DOHH2 (cell line): ENCODE measurements around the gene FAIM2.

Experiments used
- H3F3A ChIP-seq: fragments of 200-600 bp; sonication (generic), shearing (Covaris generic); 2 replicates; pipeline ENCODE4 v1.6.0; 2016; ENCODE audit warnings: antibody characterized with exemption, mild to moderate bottlenecking; ENCODE audit not compliant: control insufficient read depth, insufficient read depth
- H3K27ac ChIP-seq: fragments of 200-600 bp; sonication (generic); 2 replicates; pipeline ENCODE4 v1.5.1; 2014; ENCODE audit warnings: low read depth, mild to moderate bottlenecking, low read length, moderate library complexity
- H3K27me3 ChIP-seq: fragments of 200-600 bp; sonication (generic); 2 replicates; pipeline ENCODE4 v1.6.1; 2014; ENCODE audit warnings: mild to moderate bottlenecking, low read length, mixed read lengths; ENCODE audit not compliant: control insufficient read depth
- H3K36me3 ChIP-seq: fragments of 200-600 bp; sonication (generic); 2 replicates; pipeline ENCODE4 v1.6.1; 2014; ENCODE audit warnings: mild to moderate bottlenecking, low read length, moderate library complexity, mixed read lengths; ENCODE audit not compliant: control insufficient read depth
- H3K4me1 ChIP-seq: fragments of 200-600 bp; sonication (generic); 2 replicates; pipeline ENCODE4 v1.6.1; 2014; ENCODE audit warnings: mild to moderate bottlenecking, low read length, mixed read lengths; ENCODE audit not compliant: control insufficient read depth
- H3K4me2 ChIP-seq: fragments of 200-600 bp; sonication (generic); 2 replicates; pipeline ENCODE4 v1.6.0; 2014; ENCODE audit warnings: mild to moderate bottlenecking, low read length, moderate library complexity
- H3K4me3 ChIP-seq: fragments of 200-600 bp; sonication (generic); 2 replicates; pipeline ENCODE4 v1.5.1; 2014; ENCODE audit warnings: mild to moderate bottlenecking, low read length, mixed read lengths
- H3K79me2 ChIP-seq: fragments of 200-600 bp; sonication (generic); 2 replicates; pipeline ENCODE4 v1.6.1; 2014; ENCODE audit warnings: mild to moderate bottlenecking, low read length, mixed read lengths; ENCODE audit not compliant: control insufficient read depth
- H3K9me2 ChIP-seq: fragments of 200-600 bp; sonication (generic); replicated peaks from 2 replicates; pipeline ENCODE4 v1.6.1; 2014; ENCODE audit warnings: mild to moderate bottlenecking, low read length, mixed read lengths; ENCODE audit not compliant: control insufficient read depth
- H3K9me3 ChIP-seq: fragments of 200-600 bp; sonication (generic); 2 replicates; pipeline ENCODE4 v1.6.1; 2014; ENCODE audit warnings: antibody characterized with exemption, low read length, mixed read lengths; ENCODE audit not compliant: control insufficient read depth, insufficient read depth
- H4K20me1 ChIP-seq: fragments of 200-600 bp; sonication (generic); 2 replicates; pipeline ENCODE4 v1.6.0; 2014; ENCODE audit warnings: low read depth, mild to moderate bottlenecking, antibody characterized with exemption, low read length, moderate library complexity; ENCODE audit not compliant: control insufficient read depth, insufficient read depth
- EZH2phosphoT487 ChIP-seq: fragments of 200-600 bp; sonication (generic); IDR thresholded peaks from 2 replicates; pipeline ENCODE4 v1.6.1; 2017; ENCODE audit warnings: borderline replicate concordance, mild to moderate bottlenecking, antibody characterized with exemption, low read length, moderate library complexity, mixed read lengths
- TF ChIP-seq, protein P1 (sequence below): fragments of 200-600 bp; sonication (generic); IDR thresholded peaks from one replicate; pipeline ENCODE4 v1.5.1; 2014; ENCODE audit warnings: antibody characterized with exemption, mild to moderate bottlenecking, low read depth, low read length; ENCODE audit not compliant: poor library complexity, severe bottlenecking

Gene FAIM2

DNA sequence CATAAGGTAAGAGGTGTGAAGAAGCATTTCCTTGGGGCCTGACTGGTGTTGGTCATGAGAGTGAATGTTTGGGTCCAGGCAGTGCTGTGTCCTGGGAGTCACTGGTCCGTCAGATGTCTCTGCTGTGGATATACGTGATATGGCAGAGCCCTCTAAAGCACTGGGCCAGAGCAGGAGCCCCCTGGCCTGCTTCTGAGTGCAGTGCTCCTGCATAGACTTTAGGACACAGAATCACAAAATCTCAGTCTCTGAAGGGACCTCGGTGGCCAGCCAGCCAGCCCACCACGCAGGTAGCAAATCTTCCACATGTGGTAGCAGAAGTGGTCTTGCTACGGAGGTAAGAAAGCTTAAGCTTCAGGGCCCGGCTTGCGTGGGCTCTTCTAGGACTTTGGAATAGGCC, 28.3 kb upstream of the FAIM2 start:
- Histone ChIP-seq H3K79me2 (no peaks in the 10 kb centered on the region), H3F3A (no peaks in the 10 kb centered on the region), H3K9me3 (no peaks in the 10 kb centered on the region), H3K4me2 (no peak overlapping the region), H3K27me3 (peaks cover 26% of the 10 kb centered on the region), H3K36me3 (no peaks in the 10 kb centered on the region), H4K20me1 (no peaks in the 10 kb centered on the region), H3K4me1 (no peaks in the 10 kb centered on the region), H3K4me3 (no peak overlapping the region), H3K27ac (no peak overlapping the region), H3K9me2 (no peaks in the 10 kb centered on the region)
- no peak for TF ChIP-seq EZH2phosphoT487
- TF ChIP-seq, protein P1, sequence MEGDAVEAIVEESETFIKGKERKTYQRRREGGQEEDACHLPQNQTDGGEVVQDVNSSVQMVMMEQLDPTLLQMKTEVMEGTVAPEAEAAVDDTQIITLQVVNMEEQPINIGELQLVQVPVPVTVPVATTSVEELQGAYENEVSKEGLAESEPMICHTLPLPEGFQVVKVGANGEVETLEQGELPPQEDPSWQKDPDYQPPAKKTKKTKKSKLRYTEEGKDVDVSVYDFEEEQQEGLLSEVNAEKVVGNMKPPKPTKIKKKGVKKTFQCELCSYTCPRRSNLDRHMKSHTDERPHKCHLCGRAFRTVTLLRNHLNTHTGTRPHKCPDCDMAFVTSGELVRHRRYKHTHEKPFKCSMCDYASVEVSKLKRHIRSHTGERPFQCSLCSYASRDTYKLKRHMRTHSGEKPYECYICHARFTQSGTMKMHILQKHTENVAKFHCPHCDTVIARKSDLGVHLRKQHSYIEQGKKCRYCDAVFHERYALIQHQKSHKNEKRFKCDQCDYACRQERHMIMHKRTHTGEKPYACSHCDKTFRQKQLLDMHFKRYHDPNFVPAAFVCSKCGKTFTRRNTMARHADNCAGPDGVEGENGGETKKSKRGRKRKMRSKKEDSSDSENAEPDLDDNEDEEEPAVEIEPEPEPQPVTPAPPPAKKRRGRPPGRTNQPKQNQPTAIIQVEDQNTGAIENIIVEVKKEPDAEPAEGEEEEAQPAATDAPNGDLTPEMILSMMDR, result no peak

DNA sequence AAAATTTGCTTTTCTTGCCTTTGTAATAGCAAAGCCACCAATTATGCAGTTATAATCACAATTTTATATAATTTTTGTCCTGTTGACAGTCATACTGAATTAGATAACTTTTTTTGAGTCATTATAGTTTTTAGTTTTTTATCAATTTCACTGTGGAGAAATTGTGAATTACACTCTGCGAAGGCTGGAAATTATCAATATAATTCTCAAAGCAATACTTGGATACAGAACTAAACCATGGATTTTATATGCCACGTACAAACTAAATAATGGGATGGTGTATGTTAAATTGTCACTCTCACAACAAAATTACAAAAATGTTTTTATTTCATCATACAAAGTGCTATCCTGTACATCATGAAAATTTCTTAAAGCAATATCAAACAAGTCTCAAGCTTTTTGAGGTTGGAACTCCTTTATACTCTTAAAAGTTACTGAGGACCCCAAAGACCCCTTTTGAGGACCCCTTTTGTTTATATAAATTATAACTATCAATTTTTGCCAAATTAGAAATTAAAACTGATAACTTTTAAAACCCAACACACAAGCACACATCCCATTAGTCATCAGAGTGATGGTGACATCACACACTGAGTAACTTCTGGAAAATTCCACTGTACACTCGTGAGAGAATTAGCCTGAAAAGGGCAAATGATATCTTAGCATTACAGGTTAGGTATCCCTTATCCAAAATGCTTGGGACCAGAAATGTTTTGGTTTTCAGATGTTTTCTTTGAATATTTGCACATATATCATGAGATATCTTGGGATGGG, 27.0 kb upstream of the FAIM2 start:
- Histone ChIP-seq H3K4me2 (no peak overlapping the region), H4K20me1 (no peaks in the 10 kb centered on the region)

DNA sequence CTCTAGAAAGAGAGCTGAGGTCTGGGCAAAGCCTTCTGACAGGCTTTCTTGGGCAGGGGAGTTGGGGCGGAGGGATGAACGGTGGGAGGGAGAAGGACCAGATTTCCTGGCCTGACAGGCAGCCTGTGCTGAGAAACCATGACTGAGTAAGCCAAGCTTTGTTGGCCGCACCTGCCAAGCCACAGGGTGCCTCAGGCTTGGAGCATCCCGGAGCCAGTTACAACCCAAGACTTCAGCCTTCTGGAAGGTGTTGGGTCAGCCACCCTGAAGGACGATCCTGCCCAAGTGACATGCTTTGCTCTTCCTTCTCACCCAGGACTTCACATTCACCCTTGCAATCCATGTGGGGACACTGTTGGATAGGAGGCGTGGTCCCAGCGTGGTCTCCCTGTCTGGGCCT, 25.9 kb upstream of the FAIM2 start:
- Histone ChIP-seq H3K36me3 (no peaks in the 10 kb centered on the region), H4K20me1 (no peaks in the 10 kb centered on the region), H3K4me3 (no peak overlapping the region), H3K27ac (no peak overlapping the region), H3K9me3 (no peaks in the 10 kb centered on the region), H3K79me2 (no peaks in the 10 kb centered on the region), H3F3A (no peaks in the 10 kb centered on the region), H3K4me1 (no peaks in the 10 kb centered on the region), H3K27me3 (peaks cover 20% of the 10 kb centered on the region), H3K4me2 (no peak overlapping the region), H3K9me2 (no peaks in the 10 kb centered on the region)
- TF ChIP-seq EZH2phosphoT487, result no peak
- TF ChIP-seq, protein P1, result no peak

More for the DNA sequence above, 27.0 kb upstream of the FAIM2 start:
- Histone ChIP-seq H3K4me3 (no peak overlapping the region), H3K27me3 (peaks cover 26% of the 10 kb centered on the region), H3K9me3 (no peaks in the 10 kb centered on the region), H3K9me2 (no peaks in the 10 kb centered on the region), H3F3A (no peaks in the 10 kb centered on the region), H3K4me1 (no peaks in the 10 kb centered on the region), H3K27ac (no peak overlapping the region), H3K36me3 (no peaks in the 10 kb centered on the region), H3K79me2 (no peaks in the 10 kb centered on the region)
- TF ChIP-seq EZH2phosphoT487, result no peak
- TF ChIP-seq, protein P1, result no peak
